ENCODE measurements around the gene PPIL4.
"Not testable (repeated sequence)": the region's sequence is repeated elsewhere in the genome, so short reads cannot be mapped to it uniquely, and the experiment has no call there.

PPIL4 gene

GRCh38 chr6:149483849-149484655 is 61.8 kb downstream of the PPIL4 start:
- DNase-seq (ENCODE audit: low spot score), result no peak

- no peak for DNase-seq (ENCODE audit: low spot score)
These were observed 62.5 kb downstream of the PPIL4 start for GRCh38 chr6:149483334-149483725.

- no peak for DNase-seq (ENCODE audit: low spot score)
These were observed 63.1 kb downstream of the PPIL4 start for GRCh38 chr6:149482545-149483333.

- DNase-seq (ENCODE audit: low spot score), result no peak
These were observed 65.2 kb downstream of the PPIL4 start for GRCh38 chr6:149480502-149481280.

GRCh38 chr6:149478631-149479314 is 67.1 kb downstream of the PPIL4 start:
- DNase-seq (ENCODE audit: low spot score), result no peak

GRCh38 chr6:149477544-149477943 is 68.3 kb downstream of the PPIL4 start:
- DNase-seq (ENCODE audit: low spot score), result no peak

GRCh38 chr6:149476789-149477455 is 68.9 kb downstream of the PPIL4 start:
- no peak for DNase-seq (ENCODE audit: low spot score)

- DNase-seq (ENCODE audit: low spot score), result no peak
These were observed 71.5 kb downstream of the PPIL4 start for GRCh38 chr6:149474108-149474935.

GRCh38 chr6:149473080-149474052 is 72.5 kb downstream of the PPIL4 start:
- no peak for DNase-seq (ENCODE audit: low spot score)

GRCh38 chr6:149472241-149472640 is 73.6 kb downstream of the PPIL4 start:
- no peak for DNase-seq (ENCODE audit: low spot score)

- DNase-seq (ENCODE audit: low spot score), result no peak
These were observed 74.0 kb downstream of the PPIL4 start for GRCh38 chr6:149471801-149472200.

GRCh38 chr6:149470948-149471347 is 74.9 kb downstream of the PPIL4 start:
- no peak for DNase-seq (ENCODE audit: low spot score)

- DNase-seq (ENCODE audit: low spot score), result no peak
These were observed 77.7 kb downstream of the PPIL4 start for GRCh38 chr6:149468179-149468578.

- DNase-seq (ENCODE audit: low spot score), result no peak
These were observed 78.6 kb downstream of the PPIL4 start for GRCh38 chr6:149467265-149467664.

- DNase-seq (ENCODE audit: low spot score), result no peak
These were observed 81.4 kb downstream of the PPIL4 start for GRCh38 chr6:149464411-149464810.

GRCh38 chr6:149463781-149464180 is 82.1 kb downstream of the PPIL4 start:
- DNase-seq (ENCODE audit: low spot score), result no peak

- not testable (repeated sequence) for DNase-seq (ENCODE audit: low spot score)
These were observed 83.1 kb downstream of the PPIL4 start for GRCh38 chr6:149462712-149463111.

- no peak for DNase-seq (ENCODE audit: low spot score)
These were observed 84.2 kb downstream of the PPIL4 start for GRCh38 chr6:149461670-149462069.

GRCh38 chr6:149460249-149460648 is 85.6 kb downstream of the PPIL4 start:
- not testable (repeated sequence) for DNase-seq (ENCODE audit: low spot score)
